8988T (cell line): ENCODE data around the gene ADGRD1.

Source experiments
- DNase-seq: peaks from one replicate; pipeline ENCODE4 v3.0.0; 2011

Gene ADGRD1

GRCh38 chr12:131045705-131046460 is 92.2 kb downstream of the ADGRD1 start:
- DNase-seq = no peak

- no peak for DNase-seq
Observed at GRCh38 chr12:131046813-131047788, 93.4 kb downstream of the ADGRD1 start.

DNA sequence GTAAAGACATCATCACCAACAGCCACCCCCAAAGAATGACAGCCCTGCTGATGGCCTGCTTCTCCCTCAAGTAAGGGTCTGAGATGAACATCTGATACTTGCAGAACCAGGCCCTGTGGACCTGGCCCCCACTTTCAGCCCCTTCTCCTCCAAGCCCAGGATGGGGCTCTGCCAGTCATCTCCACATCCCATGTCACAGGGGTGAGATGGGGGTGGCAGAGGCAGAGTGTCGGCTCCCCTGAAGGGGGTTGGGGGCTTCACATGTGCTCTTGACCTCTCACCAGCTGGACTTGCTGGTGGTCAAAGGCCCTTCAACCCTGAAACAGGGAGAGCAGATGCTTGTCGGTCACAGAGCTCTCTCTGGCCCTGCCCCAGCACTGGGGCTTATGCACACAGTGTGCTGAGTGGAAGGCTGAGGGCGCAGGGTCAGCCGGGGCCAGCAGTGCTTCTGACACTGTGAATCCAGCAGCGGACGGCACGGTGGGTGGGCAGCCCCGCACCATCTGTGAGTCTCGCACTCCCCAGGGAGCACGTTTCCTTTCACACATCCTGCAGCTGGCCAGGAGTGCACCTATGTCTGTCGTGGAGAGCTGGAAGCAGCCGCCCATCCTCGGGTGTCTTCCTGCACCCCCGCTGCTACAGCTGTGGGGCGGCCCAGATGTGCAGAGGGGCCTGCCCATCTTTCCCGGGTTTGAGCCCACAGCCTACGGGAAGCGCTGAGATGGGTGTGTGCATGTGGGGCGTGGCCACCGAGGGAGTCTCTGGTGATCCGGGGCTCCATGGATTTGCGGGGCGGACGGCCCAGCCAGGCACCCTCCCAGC is 94.3 kb downstream of the ADGRD1 start:
- no peak for DNase-seq

DNA sequence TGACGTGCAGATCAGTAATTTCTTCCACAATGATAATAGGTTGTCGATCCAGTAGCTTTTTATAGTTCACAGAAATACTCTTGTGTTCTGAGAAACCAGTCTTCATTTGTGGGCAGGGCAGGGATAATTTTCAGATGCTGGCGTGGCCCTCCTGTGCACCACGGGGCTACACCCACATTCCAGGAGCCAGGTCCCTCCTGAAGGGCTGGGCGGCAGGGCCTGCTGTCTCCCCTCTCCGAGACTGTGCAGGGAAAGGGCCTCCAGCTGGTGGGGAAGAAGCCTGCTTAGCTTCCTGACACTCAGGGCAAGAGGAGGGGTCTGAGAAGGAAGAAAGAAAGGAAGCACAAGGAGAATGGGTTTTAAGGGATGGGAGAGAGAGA is 94.9 kb downstream of the ADGRD1 start:
- DNase-seq = no peak

GRCh38 chr12:131049002-131049401 is 95.3 kb downstream of the ADGRD1 start:
- no peak for DNase-seq

DNA sequence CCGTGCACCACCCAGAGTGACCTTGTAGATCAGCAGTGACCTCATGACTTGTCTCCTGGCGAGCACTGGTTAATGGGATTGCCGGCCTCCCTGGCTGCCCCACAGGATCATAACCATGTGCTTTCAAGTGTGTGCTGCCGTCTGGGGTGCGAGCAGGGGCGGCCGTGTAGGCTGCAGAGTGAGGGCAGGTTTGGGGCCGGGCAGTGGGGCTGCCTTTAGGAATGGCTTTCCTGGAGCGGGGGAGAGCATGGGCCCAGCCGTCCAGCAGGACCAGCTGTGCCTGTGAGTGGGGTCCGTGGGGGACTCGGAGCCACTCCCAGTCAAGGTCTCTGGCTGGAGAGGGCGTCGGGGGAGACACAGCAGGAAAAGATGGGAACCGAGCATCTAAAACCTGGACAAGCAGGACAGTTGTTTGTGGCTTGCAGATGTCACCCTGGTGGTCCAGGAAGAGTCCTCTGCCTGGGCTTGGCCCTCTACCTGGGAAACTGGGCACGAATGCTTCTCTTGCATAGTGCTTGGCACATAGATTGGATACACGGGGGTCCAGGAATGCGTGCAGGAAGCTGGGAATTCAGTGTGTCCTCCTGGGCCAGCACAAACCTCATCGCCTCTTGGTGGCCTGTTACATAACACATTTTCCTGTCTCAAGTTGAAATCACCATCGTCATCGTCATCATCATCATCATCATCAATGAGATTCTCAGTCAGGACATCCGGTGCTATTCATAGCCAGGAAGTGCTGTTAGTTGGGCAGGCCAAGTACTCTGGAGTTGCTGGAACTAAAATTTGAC is 96.0 kb downstream of the ADGRD1 start:
- DNase-seq = no peak

DNA sequence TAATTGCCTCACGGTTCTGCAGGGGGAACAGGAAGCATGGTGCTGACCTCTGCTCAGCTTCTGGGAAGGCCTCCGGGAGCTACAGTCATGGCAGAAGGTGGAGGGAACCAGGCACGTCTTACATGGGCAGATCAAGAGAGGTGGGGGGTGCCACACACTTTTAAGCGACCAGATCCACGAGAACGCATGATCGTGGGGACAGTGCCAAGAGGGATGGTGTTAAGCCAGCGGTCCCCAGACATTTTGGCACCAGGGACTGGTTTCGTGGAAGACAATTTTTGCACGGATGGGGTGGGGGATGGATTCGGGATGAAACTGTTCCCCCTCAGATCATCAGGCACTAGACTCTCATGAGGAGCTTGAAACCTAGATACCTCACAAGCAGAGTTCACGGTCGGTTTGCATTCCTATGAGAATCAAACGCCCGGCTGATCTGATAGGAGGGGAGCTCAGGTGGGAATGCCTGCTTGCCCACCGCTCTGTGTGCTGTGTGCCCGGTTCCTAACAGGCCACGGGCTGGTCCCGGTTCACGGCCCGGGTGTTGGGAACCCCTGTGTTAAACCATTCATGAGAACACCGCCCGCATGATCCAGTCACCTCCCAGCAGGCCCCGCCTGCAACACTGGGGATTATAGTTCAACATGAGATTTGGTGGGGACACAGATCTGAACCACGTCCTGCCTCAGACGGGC is 96.9 kb downstream of the ADGRD1 start:
- no peak for DNase-seq

GRCh38 chr12:131051155-131051473 is 97.4 kb downstream of the ADGRD1 start:
- DNase-seq = no peak

DNA sequence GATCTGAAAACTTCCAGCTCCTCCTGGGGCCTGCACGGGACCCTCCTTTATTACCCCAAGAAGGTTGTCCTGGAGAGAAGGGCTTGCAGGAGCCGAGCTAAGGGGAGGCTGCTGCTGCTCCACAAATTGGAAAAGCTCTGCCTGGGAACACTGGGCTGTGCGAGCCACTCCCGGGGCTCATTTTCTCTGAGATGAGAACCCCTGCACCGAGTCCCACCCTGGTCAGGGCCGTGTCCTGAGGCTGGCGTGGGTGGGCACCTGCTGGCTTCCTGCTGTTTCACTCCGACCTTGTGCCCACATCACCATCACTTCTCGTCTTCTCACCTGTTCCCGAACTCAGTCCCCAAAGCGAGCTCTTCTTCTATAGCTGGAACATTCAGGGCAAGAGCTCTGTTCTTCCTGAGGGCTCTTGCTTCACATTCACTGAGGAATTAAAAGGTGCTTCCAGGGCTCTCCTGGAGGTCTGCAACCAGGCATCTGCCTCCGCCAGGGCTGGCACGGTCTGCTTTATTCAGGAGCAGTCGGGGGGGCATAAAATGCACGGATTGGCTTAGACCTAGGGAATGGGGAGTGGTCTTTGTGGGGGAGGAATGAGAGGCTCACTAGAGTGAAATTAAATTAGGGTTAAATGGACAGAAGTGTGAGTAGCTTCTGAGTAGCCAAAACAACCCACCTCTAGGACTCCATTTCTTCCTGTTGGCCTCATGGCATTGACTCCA is 98.5 kb downstream of the ADGRD1 start:
- no peak for DNase-seq

DNA sequence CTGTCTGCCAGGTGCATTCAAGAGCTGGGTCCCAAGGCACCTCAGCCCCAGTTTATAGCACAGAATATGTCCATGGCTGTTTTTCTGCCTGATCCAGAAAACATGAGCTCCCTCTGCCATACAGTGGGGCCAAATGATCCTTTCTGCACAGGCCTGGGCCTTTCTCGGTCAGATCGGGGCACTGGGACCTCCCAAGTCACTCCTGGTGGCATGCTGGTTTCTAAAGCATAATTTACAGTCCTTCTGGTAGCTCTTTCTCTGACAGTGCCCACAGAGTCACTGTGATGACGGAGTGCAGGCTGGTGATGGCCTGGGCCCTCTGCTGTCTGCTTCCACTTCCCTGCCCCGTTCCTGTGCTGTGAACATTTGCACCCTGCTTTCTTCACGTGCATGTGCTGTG is 99.2 kb downstream of the ADGRD1 start:
- no peak for DNase-seq

DNA sequence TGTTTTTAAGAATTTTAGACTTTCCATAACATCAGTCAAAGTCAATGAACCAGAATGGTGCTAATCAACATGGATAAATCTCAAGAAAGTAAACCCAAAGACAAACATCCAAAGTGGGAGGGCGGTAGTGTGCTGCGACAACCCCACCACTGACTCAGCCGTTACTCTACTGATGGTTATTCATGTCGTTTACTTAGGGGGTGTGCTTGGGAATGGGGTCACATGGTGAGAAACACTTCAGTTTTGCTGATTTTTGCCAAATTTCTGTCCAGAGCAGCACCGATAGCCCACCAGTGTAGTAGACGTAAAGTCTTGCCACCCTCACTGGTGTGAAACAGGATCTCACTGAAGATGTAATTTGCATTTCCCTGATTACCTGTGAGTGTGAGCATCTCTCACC is 99.9 kb downstream of the ADGRD1 start:
- DNase-seq = no peak

DNA sequence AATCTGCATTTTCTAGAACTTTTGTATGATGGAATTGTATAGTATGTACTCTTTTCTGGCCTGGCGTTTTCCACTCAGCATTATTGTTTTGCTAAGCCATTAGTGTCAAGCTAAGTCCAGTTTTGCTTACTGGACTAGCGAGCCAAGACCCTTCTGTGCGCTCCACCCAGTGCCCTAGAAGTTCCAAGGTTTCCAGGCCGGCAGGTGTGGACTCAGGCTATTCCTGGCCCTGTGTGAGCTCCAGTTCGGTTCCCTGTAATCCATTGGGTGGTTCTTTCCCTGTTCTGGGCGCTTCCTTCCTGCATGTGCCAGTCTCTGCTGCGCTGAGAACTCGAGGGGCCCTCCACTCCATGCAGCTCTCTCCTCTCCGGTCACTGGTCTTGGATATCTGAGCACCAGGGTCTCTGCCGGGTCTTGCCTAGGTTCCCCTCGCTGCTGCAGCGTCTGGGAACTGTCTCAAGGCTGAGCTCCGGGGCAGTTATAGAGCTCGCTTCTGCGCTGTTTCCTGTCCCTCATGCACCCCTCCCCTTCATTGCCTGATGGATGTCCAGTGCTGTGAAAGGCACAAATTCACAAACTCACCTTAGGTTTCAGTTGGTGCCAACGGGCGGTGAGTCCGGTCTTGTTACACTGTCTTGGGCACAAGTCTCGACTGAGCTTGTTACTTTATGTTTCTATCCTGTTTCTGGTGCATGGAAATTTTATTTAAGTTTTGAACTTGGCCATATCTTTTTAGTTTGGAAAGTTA is 100.8 kb downstream of the ADGRD1 start:
- no peak for DNase-seq

- DNase-seq = no peak
Observed at GRCh38 chr12:131055093-131055465, 101.4 kb downstream of the ADGRD1 start.

DNA sequence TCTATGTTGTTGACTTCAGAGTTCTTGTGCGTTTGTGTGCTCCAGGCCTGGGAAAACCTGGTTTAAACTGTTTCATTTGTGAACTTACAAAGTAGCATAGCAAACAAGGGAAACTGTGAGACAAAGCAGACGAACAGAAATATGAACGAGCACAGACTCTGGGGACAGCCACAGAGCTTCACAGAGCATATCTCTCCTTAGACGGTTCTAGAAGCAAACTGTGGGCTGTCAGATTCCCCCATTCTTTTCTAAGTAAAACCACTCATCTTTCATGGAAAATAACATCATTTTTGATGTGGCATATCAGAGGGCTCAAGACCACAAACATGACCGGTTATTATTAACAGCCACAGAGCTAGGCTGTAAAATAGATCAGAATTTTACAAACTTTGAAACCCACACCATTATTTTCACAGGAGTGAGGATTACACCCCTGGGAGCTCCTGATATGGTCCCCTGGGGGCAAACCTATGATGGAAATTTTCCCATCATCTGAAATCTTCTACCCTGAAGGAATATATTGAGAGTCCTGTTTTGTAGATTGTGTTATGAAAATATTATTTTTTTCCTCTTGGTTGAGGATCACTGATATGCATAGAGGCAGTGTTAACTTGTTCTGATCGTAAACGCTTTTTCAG is 102.0 kb downstream of the ADGRD1 start:
- DNase-seq = no peak

GRCh38 chr12:131056626-131057025 is 102.9 kb downstream of the ADGRD1 start:
- no peak for DNase-seq

GRCh38 chr12:131057211-131057721 is 103.6 kb downstream of the ADGRD1 start:
- no peak for DNase-seq

GRCh38 chr12:131057722-131058515 is 104.2 kb downstream of the ADGRD1 start:
- no peak for DNase-seq

GRCh38 chr12:131058700-131059099 is 105.0 kb downstream of the ADGRD1 start:
- DNase-seq = no peak
